Spleen (tissue), 11 donors: ENCODE data around the gene LSM5. TPM values are rescaled to one million over a fixed set of nuclear protein-coding genes. Genes with fewer than 3 reads are reported as not detected.
"Not testable (repeated sequence)": the region's sequence is repeated elsewhere in the genome, so short reads cannot be mapped to it uniquely, and the experiment has no call there.

Experiments used
- DNase-seq: peaks from one replicate; pipeline ENCODE4 v3.0.0-alpha.2; 2020
- H3K27ac ChIP-seq, 8 donors: fragments of 200-600 bp; sonication (generic) in 7 of 8; 1 replicate in 4 of 8; 2 replicates in 4 of 8; pipeline versions ENCODE4 v1.5.0 to v1.8.0; 2016 to 2021; ENCODE audit warnings: inconsistent platforms in 4 of 8, mild to moderate bottlenecking in 4 of 8, moderate library complexity in 1 of 8
- H3K27me3 ChIP-seq, 7 donors: fragments of 200-600 bp; sonication (generic) in 6 of 7; replicated peaks in 1 of 7; 1 replicate in 4 of 7; 2 replicates in 3 of 7; pipeline versions ENCODE4 v1.5.0 to v1.8.0; 2016 to 2021; ENCODE audit warnings: inconsistent platforms in 3 of 7, mild to moderate bottlenecking in 1 of 7
- H3K36me3 ChIP-seq, 6 donors: fragments of 200-600 bp; sonication (generic) in 5 of 6; 1 replicate in 4 of 6; 2 replicates in 2 of 6; pipeline versions ENCODE4 v1.5.0 to v1.8.0; 2016 to 2021; ENCODE audit warnings: inconsistent platforms in 2 of 6
- H3K4me1 ChIP-seq, 6 donors: fragments of 200-600 bp; sonication (generic) in 5 of 6; 1 replicate in 3 of 6; 2 replicates in 3 of 6; pipeline versions ENCODE4 v1.5.0 to v1.8.0; 2016 to 2021; ENCODE audit warnings: inconsistent platforms in 3 of 6
- H3K4me3 ChIP-seq, 8 donors: fragments of 200-600 bp; sonication (generic) in 7 of 8; 1 replicate in 4 of 8; 2 replicates in 4 of 8; pipeline versions ENCODE4 v1.5.0 to v1.8.0; 2016 to 2021; ENCODE audit warnings: inconsistent platforms in 4 of 8, mild to moderate bottlenecking in 4 of 8, moderate library complexity in 2 of 8
- H3K9me3 ChIP-seq, 8 donors: fragments of 200-600 bp; sonication (generic) in 7 of 8; 1 replicate in 4 of 8; 2 replicates in 4 of 8; pipeline versions ENCODE4 v1.5.0 to v1.8.0; 2016 to 2021; ENCODE audit warnings: inconsistent platforms in 4 of 8
- CTCF ChIP-seq, 11 experiments: fragments of 200-600 bp in 7 of 11; fragments of 450-650 bp in 4 of 11; sonication (generic) in 4 of 11; IDR thresholded peaks in 8 of 11; conservative IDR thresholded peaks in 3 of 11; 1 replicate in 7 of 11; 2 replicates in 4 of 11; pipeline versions ENCODE4 v1.4.0 to v1.8.0; 2016 to 2021; ENCODE audit warnings: antibody characterized with exemption in 11 of 11, inconsistent platforms in 4 of 11, mild to moderate bottlenecking in 1 of 11
- POLR2A ChIP-seq, 3 donors: fragments of 450-650 bp; IDR thresholded peaks; one replicate each; pipeline ENCODE4 v1.5.1; 2017; ENCODE audit warnings: antibody characterized with exemption in 3 of 3, mild to moderate bottlenecking in 1 of 3
- POLR2AphosphoS5 ChIP-seq, 3 donors: sonication (generic); formaldehyde crosslinking; IDR thresholded peaks; one replicate each; pipeline ENCODE4 v1.5.1; 2017; ENCODE audit warnings: antibody characterized with exemption in 3 of 3
- WGBS, 5 donors: extraction: QIAGEN DNeasy Blood & Tissue Kit in 3 of 5; methylation state at CpG; one replicate each; pipeline versions ENCODE4 v1.1.5 to v1.1.7; 2013 to 2018; 5-methylcytosine and 5-hydroxymethylcytosine counted together
- intact Hi-C: fragments of 100-400 bp; cut with DNase I; formaldehyde crosslinking; loops from one replicate; pipeline ENCODE4 v1.15.0; 2023; ENCODE audit warnings: low total_unique reads
- polyA plus RNA-seq, 3 donors: library from polyadenylated mRNA; stranded (reverse); fragments of 200-250 nt; gene quantifications; one replicate each; pipeline ENCODE4 v1.2.1, GENCODE V29; 2013
- total RNA-seq, 7 donors: library from RNA; depleted of rRNA in 3 of 7; stranded (reverse); fragments of >200 nt in 3 of 7; fragmentation: NEBNext Ultra II Directional in 4 of 7; extraction: Animal tissue kit (Norgen Biotek cat#: 25700) in 4 of 7; gene quantifications; one replicate each; pipeline versions ENCODE4 v1.1.0 to v1.2.1, GENCODE V29; 2016 to 2021
- donor health status: healthy with polysubstance abuse.
- donor health status: DM: no; HTN: no; CAD: no; lungs with moderate emphysema.
- donor health status: DM: no; HTN: no; CAD: no.
- donor health status: Bipolar disorder and iron deficiency.
- donor health status: healthy.
- donor health status: DM: no; HTN: no; CAD: no.
- donor health status: DM: yes; HTN: yes; CAD: no.

The LSM5 gene
- total and polyA plus RNA-seq, 10 donors = 14.5 to 142 (median 33.2) TPM

GRCh38 chr7:32506266-32507054 lies 16.3 kb upstream of the LSM5 start:
- 87 to 93% (median 88%) methylated on average over 5 of the region's 5 CpGs for WGBS, 5 donors
- Histone ChIP-seq H3K9me3 (no peaks in the 10 kb centered on the region), H3K36me3 (peaks cover 0 to 10% (median 0%) of the 10 kb centered on the region in 6 donors), H3K27ac (no peak overlapping the region), H3K27me3 (no peaks in the 10 kb centered on the region), H3K4me3 (no peak overlapping the region), H3K4me1 (peaks cover 4 to 82% (median 34%) of the 10 kb centered on the region in 6 donors)
- intact Hi-C loops = no loop called here
- no peak for DNase-seq
- TF ChIP-seq POLR2AphosphoS5 (IDR thresholded peaks at IDR 0.05) = no peak
- no peak for TF ChIP-seq CTCF (IDR thresholded peaks at IDR 0.05 in 8 of 11, conservative IDR thresholded peaks at IDR 0.05 in 3 of 11)
- TF ChIP-seq POLR2A (IDR thresholded peaks at IDR 0.05) = no peak

GRCh38 chr7:32502728-32503127 lies 12.5 kb upstream of the LSM5 start:
- intact Hi-C loops = no loop called here
- Histone ChIP-seq H3K4me3 (no peak overlapping the region), H3K36me3 (peaks cover 0 to 6% (median 0%) of the 10 kb centered on the region in 6 donors), H3K4me1 (peaks cover 7 to 94% (median 48%) of the 10 kb centered on the region in 6 donors), H3K9me3 (peaks cover 0 to 5% (median 0%) of the 10 kb centered on the region in 8 donors), H3K27me3 (no peaks in the 10 kb centered on the region), H3K27ac (no peak overlapping the region)
- DNase-seq = no peak
- TF ChIP-seq POLR2A (IDR thresholded peaks at IDR 0.05) (no peak), CTCF (IDR thresholded peaks at IDR 0.05 in 8 of 11, conservative IDR thresholded peaks at IDR 0.05 in 3 of 11) (no peak), POLR2AphosphoS5 (IDR thresholded peaks at IDR 0.05) (no peak)
- WGBS, 5 donors = 65 to 85% (median 68%) methylated on average over 4 of the region's 4 CpGs

DNA sequence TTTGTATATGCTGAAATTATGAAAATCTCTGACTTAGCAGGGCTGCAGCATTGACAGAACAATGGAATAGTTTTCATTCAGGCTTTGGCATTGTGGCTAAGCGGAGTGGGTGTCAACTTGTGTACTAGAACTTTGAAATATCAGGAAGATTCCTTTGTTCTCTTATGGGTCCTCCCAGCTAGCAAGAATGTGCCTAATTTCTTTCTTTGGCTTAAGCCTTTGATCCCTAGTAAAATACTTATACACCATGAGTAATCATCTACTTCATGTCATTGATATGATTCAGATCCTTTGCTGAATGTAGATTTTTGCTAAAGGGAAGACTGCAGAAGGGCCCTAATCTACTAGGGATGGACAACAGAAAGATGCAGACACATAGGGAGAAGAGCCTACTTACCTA lies 11.3 kb upstream of the LSM5 start:
- intact Hi-C loops = no loop called here
- Histone ChIP-seq H3K4me1 (peaks cover 15 to 94% (median 54%) of the 10 kb centered on the region in 6 donors), H3K27me3 (no peaks in the 10 kb centered on the region), H3K27ac (peak overlapping the region in 4 of 8 donors; percentile 24 to 56 (median 42)), H3K4me3 (no peak overlapping the region), H3K36me3 (peaks cover 0 to 9% (median 0%) of the 10 kb centered on the region in 6 donors), H3K9me3 (peaks cover 0 to 5% (median 0%) of the 10 kb centered on the region in 8 donors)
- no peak for TF ChIP-seq POLR2AphosphoS5 (IDR thresholded peaks at IDR 0.05)
- no peak for TF ChIP-seq POLR2A (IDR thresholded peaks at IDR 0.05)
- no peak for TF ChIP-seq CTCF (IDR thresholded peaks at IDR 0.05 in 8 of 11, conservative IDR thresholded peaks at IDR 0.05 in 3 of 11)
- DNase-seq = no peak
- 57 to 100% (median 88%) methylated on average over 1 of the region's 1 CpG for WGBS, 5 donors

- intact Hi-C loops = no loop called here
- peak overlapping the region in 5 of 8 donors; percentile 24 to 56 (median 37) for H3K27ac ChIP-seq
- H3K27me3 ChIP-seq = no peaks in the 10 kb centered on the region
- peaks cover 0 to 9% (median 0%) of the 10 kb centered on the region in 6 donors for H3K36me3 ChIP-seq
- WGBS, 5 donors = 17 to 50% (median 23%) methylated on average over 1 of the region's 1 CpG
- peaks cover 17 to 94% (median 59%) of the 10 kb centered on the region in 6 donors for H3K4me1 ChIP-seq
- TF ChIP-seq POLR2A (IDR thresholded peaks at IDR 0.05) = no peak
- no peak for TF ChIP-seq CTCF (IDR thresholded peaks at IDR 0.05 in 8 of 11, conservative IDR thresholded peaks at IDR 0.05 in 3 of 11)
- peaks cover 0 to 5% (median 0%) of the 10 kb centered on the region in 8 donors for H3K9me3 ChIP-seq
- DNase-seq = no peak
- H3K4me3 ChIP-seq = peak overlapping the region in 1 of 8 donors; percentile 4
These were observed 10.8 kb upstream of the LSM5 start for GRCh38 chr7:32500922-32501341.

DNA sequence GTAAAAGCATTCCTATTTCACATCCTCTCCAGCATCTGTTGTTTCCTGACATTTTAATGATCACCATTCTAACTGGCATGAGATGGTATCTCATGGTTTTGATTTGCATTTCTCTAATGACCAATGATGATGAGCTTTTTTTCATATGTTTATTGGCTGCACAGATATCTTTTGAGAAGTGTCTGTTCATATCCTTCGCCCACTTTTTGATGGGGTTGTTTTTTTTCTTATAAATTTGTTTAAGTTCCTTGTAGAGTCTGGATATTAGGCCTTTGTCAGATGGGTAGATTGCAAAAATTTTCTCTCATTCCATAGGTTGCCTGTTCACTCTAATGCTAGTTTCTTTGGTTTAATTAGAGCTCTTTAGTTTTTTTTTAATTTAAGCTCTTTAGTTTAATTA lies 10.0 kb upstream of the LSM5 start:
- H3K27ac ChIP-seq = peak overlapping the region in 2 of 8 donors; percentile 37 to 46
- H3K9me3 ChIP-seq, H3K4me3 ChIP-seq, H3K27me3 ChIP-seq, intact Hi-C loops, DNase-seq, H3K36me3 ChIP-seq: not testable (repeated sequence)
- peaks cover 17 to 88% (median 57%) of the 10 kb centered on the region in 6 donors for H3K4me1 ChIP-seq
- WGBS, 5 donors = 92 to 100% (median 100%) methylated on average over 1 of the region's 1 CpG

- H3K36me3 ChIP-seq, H3K27ac ChIP-seq, DNase-seq, H3K4me3 ChIP-seq, H3K9me3 ChIP-seq, H3K27me3 ChIP-seq: not testable (repeated sequence)
- peaks cover 17 to 86% (median 56%) of the 10 kb centered on the region in 6 donors for H3K4me1 ChIP-seq
- WGBS, 5 donors = 90 to 100% (median 94%) methylated on average over 2 of the region's 2 CpGs
- intact Hi-C loops = loop anchor here (10.0 kb wide), 1 partner anchor 55 kb away; no protein-coding TSS in a partner anchor
These were observed 9.6 kb upstream of the LSM5 start for GRCh38 chr7:32499755-32500154.
